Liver (tissue), 9 donors: ENCODE results near the gene TMEM184A. TPM values are rescaled to one million over a fixed set of nuclear protein-coding genes. Genes with fewer than 3 reads are reported as not detected.
A peak's percentile ranks its signal among the peaks of the same experiment; 100 is the strongest.

Experiments used
- DNase-seq: peaks from one replicate; pipeline ENCODE4 v3.0.0-alpha.2; 2017; ENCODE audit warnings: low spot score
- H3K27ac ChIP-seq, 2 donors: one replicate each; pipeline ENCODE4 v1.7.0; 2013; ENCODE audit warnings: inconsistent platforms in 2 of 2, low read length in 2 of 2, control low read depth in 1 of 2, low read depth in 1 of 2, mild to moderate bottlenecking in 1 of 2
- H3K27me3 ChIP-seq, 4 donors: one replicate each; pipeline versions ENCODE4 v1.6.1 to v1.7.0; 2013; ENCODE audit warnings: low read length in 3 of 4, inconsistent platforms in 1 of 4, mild to moderate bottlenecking in 1 of 4, moderate library complexity in 1 of 4; ENCODE audit not compliant: control insufficient read depth in 4 of 4, insufficient read depth in 4 of 4
- H3K36me3 ChIP-seq, 4 donors: one replicate each; pipeline versions ENCODE4 v1.6.1 to v1.7.0; 2013; ENCODE audit warnings: low read length in 3 of 4, mild to moderate bottlenecking in 3 of 4, low read depth in 1 of 4, moderate library complexity in 1 of 4; ENCODE audit not compliant: control insufficient read depth in 4 of 4, insufficient read depth in 3 of 4
- H3K4me1 ChIP-seq, 4 donors: one replicate each; pipeline versions ENCODE4 v1.6.1 to v1.7.0; 2013; ENCODE audit warnings: low read length in 3 of 4, mild to moderate bottlenecking in 3 of 4, moderate library complexity in 1 of 4; ENCODE audit not compliant: control insufficient read depth in 4 of 4, insufficient read depth in 4 of 4
- H3K4me3 ChIP-seq, 3 donors: one replicate each; pipeline versions ENCODE4 v1.6.1 to v1.7.0; 2013; ENCODE audit warnings: low read length in 3 of 3, control low read depth in 1 of 3, low read depth in 1 of 3, mild to moderate bottlenecking in 1 of 3
- H3K9ac ChIP-seq, 2 donors: one replicate each; pipeline ENCODE4 v1.7.0; 2013; ENCODE audit warnings: low read length in 2 of 2, mild to moderate bottlenecking in 2 of 2, moderate library complexity in 2 of 2, control low read depth in 1 of 2, low read depth in 1 of 2
- H3K9me3 ChIP-seq, 4 donors: one replicate each; pipeline versions ENCODE4 v1.6.1 to v1.7.0; 2013; ENCODE audit warnings: low read length in 3 of 4; ENCODE audit not compliant: control insufficient read depth in 4 of 4
- EGR1 ChIP-seq, 2 donors: IDR thresholded peaks; 2 replicates each; pipeline ENCODE4 v1.6.1; 2016 to 2018; ENCODE audit warnings: antibody characterized with exemption in 2 of 2, low read depth in 2 of 2
- FOXA1 ChIP-seq: IDR thresholded peaks from 2 replicates; pipeline ENCODE4 v1.6.1; 2016; ENCODE audit warnings: antibody characterized with exemption
- FOXA2 ChIP-seq: IDR thresholded peaks from 2 replicates; pipeline ENCODE4 v1.6.1; 2016; ENCODE audit warnings: antibody characterized with exemption
- GABPA ChIP-seq, 2 donors: IDR thresholded peaks in 1 of 2; conservative IDR thresholded peaks in 1 of 2; 2 replicates each; pipeline ENCODE4 v1.6.1; 2016; ENCODE audit warnings: antibody characterized with exemption in 2 of 2, mild to moderate bottlenecking in 1 of 2, moderate library complexity in 1 of 2
- HNF4A ChIP-seq, 2 donors: conservative IDR thresholded peaks; 2 replicates each; pipeline ENCODE4 v1.6.1; 2016; ENCODE audit warnings: antibody characterized with exemption in 2 of 2, mild to moderate bottlenecking in 2 of 2
- HNF4G ChIP-seq: IDR thresholded peaks from 2 replicates; pipeline ENCODE4 v1.6.1; 2016; ENCODE audit warnings: antibody characterized with exemption
- JUND ChIP-seq, 2 donors: IDR thresholded peaks; 2 replicates each; pipeline ENCODE4 v1.6.1; 2016; ENCODE audit warnings: antibody characterized with exemption in 2 of 2
- NR2F2 ChIP-seq: IDR thresholded peaks from 2 replicates; pipeline ENCODE4 v1.6.1; 2016; ENCODE audit warnings: antibody characterized with exemption
- RAD21 ChIP-seq, 2 donors: IDR thresholded peaks; 2 replicates each; pipeline ENCODE4 v1.6.1; 2016; ENCODE audit warnings: antibody characterized with exemption in 2 of 2, mild to moderate bottlenecking in 2 of 2
- RXRA ChIP-seq, 2 donors: IDR thresholded peaks; 2 replicates each; pipeline ENCODE4 v1.6.1; 2017 to 2018; ENCODE audit warnings: antibody characterized with exemption in 2 of 2, mild to moderate bottlenecking in 1 of 2
- SP1 ChIP-seq: IDR thresholded peaks from 2 replicates; pipeline ENCODE4 v1.6.1; 2018; ENCODE audit warnings: antibody characterized with exemption, mild to moderate bottlenecking
- TAF1 ChIP-seq: conservative IDR thresholded peaks from 2 replicates; pipeline ENCODE4 v1.6.1; 2016; ENCODE audit warnings: antibody characterized with exemption, mild to moderate bottlenecking
- YY1 ChIP-seq: IDR thresholded peaks from 2 replicates; pipeline ENCODE4 v1.6.1; 2016; ENCODE audit warnings: antibody characterized with exemption, mild to moderate bottlenecking
- WGBS: extraction: QIAGEN DNeasy Blood & Tissue Kit; methylation state at CpG from one replicate; pipeline ENCODE4 v1.1.7; 2013; 5-methylcytosine and 5-hydroxymethylcytosine counted together
- polyA plus RNA-seq, 2 donors: library from polyadenylated mRNA; stranded (reverse) in 1 of 2; unstranded in 1 of 2; fragments of 200-250 nt in 1 of 2; fragments of >200 nt in 1 of 2; fragmentation: Nextera tagmentation in 1 of 2; extraction: Ambion mirVana in 1 of 2; gene quantifications; one replicate each; pipeline versions ENCODE4 v1.2.1 to v1.2.3, GENCODE V29; 2013 to 2015
- total RNA-seq, 2 donors: library from RNA; depleted of rRNA; stranded (reverse); fragments of >200 nt; gene quantifications; one replicate each; pipeline ENCODE4 v1.2.3, GENCODE V29; 2014
- TF ChIP-seq, protein P1 (sequence below): fragments of 150-350 bp; IDR thresholded peaks from 2 replicates; pipeline ENCODE4 v1.5.1; 2017; ENCODE audit warnings: improper control_type of control experiment, low read depth, low read length; ENCODE audit not compliant: missing input control
- TF ChIP-seq, protein P2 (sequence below): IDR thresholded peaks from 2 replicates; pipeline ENCODE4 v1.6.1; 2016; ENCODE audit warnings: antibody characterized with exemption
- TF ChIP-seq, protein P3 (sequence below): IDR thresholded peaks from 2 replicates; pipeline ENCODE4 v1.6.1; 2016; ENCODE audit warnings: antibody characterized with exemption
- TF ChIP-seq, protein P4 (sequence below): IDR thresholded peaks from 2 replicates; pipeline ENCODE4 v1.6.1; 2016; ENCODE audit warnings: antibody characterized with exemption, mild to moderate bottlenecking
- donor health status: healthy.
- donor health status: healthy.
- donor health status: healthy.
- donor health status: healthy.
- donor health status: healthy.

Gene TMEM184A
- total and polyA plus RNA-seq, 4 donors: 1.6 to 12.6 (median 11.4) TPM

DNA sequence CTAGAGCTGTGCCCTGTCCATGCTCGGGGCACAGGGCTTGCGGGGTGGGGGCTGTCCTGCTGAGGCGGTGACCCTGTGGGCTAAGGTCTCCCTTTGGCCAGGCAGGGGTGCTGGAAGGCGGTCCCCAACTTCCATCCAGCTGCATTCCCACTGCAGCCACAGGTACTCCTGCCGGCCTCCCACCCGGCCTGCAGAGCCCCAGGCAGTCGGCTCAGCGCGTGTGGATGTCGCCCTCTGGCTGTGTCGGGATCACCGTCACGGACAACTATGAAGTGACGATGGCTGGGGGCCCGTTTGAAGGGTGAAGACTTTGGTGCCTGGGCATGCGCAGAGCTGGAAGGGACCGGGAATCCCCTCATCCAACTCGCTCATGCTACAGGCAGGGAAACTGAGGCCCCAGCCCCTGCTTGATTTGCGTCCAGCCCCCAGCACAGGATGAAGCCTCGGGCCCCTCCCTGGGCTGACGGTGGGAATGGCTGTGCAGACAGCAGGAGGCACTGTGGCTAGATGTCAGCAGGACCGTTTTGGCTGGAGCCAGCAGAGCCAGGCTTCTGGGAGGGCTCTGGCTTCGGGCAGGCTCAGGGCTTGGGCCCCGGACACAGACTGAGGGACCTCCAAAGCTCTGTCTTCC, 2.3 kb upstream of the TMEM184A start:
- Histone ChIP-seq H3K9me3 (no peaks in the 10 kb centered on the region), H3K36me3 (no peaks in the 10 kb centered on the region), H3K9ac (no peak overlapping the region), H3K27ac (no peak overlapping the region), H3K4me3 (no peak overlapping the region), H3K27me3 (no peaks in the 10 kb centered on the region), H3K4me1 (peaks cover 2 to 18% (median 10%) of the 10 kb centered on the region in 4 donors)
- TF ChIP-seq, protein P1, sequence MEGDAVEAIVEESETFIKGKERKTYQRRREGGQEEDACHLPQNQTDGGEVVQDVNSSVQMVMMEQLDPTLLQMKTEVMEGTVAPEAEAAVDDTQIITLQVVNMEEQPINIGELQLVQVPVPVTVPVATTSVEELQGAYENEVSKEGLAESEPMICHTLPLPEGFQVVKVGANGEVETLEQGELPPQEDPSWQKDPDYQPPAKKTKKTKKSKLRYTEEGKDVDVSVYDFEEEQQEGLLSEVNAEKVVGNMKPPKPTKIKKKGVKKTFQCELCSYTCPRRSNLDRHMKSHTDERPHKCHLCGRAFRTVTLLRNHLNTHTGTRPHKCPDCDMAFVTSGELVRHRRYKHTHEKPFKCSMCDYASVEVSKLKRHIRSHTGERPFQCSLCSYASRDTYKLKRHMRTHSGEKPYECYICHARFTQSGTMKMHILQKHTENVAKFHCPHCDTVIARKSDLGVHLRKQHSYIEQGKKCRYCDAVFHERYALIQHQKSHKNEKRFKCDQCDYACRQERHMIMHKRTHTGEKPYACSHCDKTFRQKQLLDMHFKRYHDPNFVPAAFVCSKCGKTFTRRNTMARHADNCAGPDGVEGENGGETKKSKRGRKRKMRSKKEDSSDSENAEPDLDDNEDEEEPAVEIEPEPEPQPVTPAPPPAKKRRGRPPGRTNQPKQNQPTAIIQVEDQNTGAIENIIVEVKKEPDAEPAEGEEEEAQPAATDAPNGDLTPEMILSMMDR: peak; percentile 3
- peak in 1 of 2 donors; percentile 37 for TF ChIP-seq RAD21 (IDR thresholded peaks at IDR 0.05)
- TF ChIP-seq SP1: no peak
- WGBS: 73% methylated on average over 24 of the region's 24 CpGs
- no peak for DNase-seq

DNA sequence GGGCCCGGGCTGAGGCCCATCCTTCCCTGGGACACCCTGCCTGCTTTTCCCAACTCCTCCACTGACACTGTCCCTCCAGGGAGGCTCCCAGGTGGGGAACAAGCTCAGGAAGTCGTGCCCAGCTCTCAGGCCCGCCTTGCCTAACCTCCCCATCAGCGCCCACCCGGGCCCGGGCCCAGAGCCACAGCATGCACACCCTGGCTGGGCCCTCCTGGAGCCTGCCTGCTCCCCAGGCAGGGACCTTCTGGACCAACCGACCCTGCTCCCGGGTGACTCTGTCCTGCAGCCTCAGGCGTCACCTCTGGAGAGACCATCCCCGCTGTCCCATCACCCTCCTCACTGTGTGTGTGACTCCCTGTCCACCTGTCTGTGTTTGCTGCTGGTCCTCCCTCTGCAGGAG, 1.8 kb upstream of the TMEM184A start:
- Histone ChIP-seq H3K27me3 (no peaks in the 10 kb centered on the region), H3K9ac (no peak overlapping the region), H3K9me3 (no peaks in the 10 kb centered on the region), H3K4me3 (no peak overlapping the region), H3K36me3 (no peaks in the 10 kb centered on the region), H3K27ac (no peak overlapping the region), H3K4me1 (peaks cover 2 to 18% (median 10%) of the 10 kb centered on the region in 4 donors)
- TF ChIP-seq, protein P2, sequence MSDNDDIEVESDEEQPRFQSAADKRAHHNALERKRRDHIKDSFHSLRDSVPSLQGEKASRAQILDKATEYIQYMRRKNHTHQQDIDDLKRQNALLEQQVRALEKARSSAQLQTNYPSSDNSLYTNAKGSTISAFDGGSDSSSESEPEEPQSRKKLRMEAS: no peak
- TF ChIP-seq HNF4G: no peak
- no peak for TF ChIP-seq GABPA (IDR thresholded peaks at IDR 0.05 in 1 of 2, conservative IDR thresholded peaks at IDR 0.05 in 1 of 2)
- no peak for TF ChIP-seq HNF4A (conservative IDR thresholded peaks at IDR 0.05)
- TF ChIP-seq JUND (IDR thresholded peaks at IDR 0.05): no peak
- no peak for TF ChIP-seq TAF1
- no peak for TF ChIP-seq RAD21 (IDR thresholded peaks at IDR 0.05)
- no peak for TF ChIP-seq NR2F2
- TF ChIP-seq YY1: no peak
- TF ChIP-seq FOXA1: no peak
- TF ChIP-seq RXRA (IDR thresholded peaks at IDR 0.05): no peak
- TF ChIP-seq, protein P1: no peak
- TF ChIP-seq, protein P3, sequence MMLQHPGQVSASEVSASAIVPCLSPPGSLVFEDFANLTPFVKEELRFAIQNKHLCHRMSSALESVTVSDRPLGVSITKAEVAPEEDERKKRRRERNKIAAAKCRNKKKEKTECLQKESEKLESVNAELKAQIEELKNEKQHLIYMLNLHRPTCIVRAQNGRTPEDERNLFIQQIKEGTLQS: no peak
- no peak for TF ChIP-seq EGR1 (IDR thresholded peaks at IDR 0.05; ENCODE audit: low read depth in 2 of 2)
- TF ChIP-seq FOXA2: no peak
- no peak for TF ChIP-seq SP1
- TF ChIP-seq, protein P4, sequence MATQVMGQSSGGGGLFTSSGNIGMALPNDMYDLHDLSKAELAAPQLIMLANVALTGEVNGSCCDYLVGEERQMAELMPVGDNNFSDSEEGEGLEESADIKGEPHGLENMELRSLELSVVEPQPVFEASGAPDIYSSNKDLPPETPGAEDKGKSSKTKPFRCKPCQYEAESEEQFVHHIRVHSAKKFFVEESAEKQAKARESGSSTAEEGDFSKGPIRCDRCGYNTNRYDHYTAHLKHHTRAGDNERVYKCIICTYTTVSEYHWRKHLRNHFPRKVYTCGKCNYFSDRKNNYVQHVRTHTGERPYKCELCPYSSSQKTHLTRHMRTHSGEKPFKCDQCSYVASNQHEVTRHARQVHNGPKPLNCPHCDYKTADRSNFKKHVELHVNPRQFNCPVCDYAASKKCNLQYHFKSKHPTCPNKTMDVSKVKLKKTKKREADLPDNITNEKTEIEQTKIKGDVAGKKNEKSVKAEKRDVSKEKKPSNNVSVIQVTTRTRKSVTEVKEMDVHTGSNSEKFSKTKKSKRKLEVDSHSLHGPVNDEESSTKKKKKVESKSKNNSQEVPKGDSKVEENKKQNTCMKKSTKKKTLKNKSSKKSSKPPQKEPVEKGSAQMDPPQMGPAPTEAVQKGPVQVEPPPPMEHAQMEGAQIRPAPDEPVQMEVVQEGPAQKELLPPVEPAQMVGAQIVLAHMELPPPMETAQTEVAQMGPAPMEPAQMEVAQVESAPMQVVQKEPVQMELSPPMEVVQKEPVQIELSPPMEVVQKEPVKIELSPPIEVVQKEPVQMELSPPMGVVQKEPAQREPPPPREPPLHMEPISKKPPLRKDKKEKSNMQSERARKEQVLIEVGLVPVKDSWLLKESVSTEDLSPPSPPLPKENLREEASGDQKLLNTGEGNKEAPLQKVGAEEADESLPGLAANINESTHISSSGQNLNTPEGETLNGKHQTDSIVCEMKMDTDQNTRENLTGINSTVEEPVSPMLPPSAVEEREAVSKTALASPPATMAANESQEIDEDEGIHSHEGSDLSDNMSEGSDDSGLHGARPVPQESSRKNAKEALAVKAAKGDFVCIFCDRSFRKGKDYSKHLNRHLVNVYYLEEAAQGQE: no peak
- 95% methylated on average over 10 of the region's 10 CpGs for WGBS
- DNase-seq: no peak
